ENCODE results near the gene ZNRF3.

DNA sequence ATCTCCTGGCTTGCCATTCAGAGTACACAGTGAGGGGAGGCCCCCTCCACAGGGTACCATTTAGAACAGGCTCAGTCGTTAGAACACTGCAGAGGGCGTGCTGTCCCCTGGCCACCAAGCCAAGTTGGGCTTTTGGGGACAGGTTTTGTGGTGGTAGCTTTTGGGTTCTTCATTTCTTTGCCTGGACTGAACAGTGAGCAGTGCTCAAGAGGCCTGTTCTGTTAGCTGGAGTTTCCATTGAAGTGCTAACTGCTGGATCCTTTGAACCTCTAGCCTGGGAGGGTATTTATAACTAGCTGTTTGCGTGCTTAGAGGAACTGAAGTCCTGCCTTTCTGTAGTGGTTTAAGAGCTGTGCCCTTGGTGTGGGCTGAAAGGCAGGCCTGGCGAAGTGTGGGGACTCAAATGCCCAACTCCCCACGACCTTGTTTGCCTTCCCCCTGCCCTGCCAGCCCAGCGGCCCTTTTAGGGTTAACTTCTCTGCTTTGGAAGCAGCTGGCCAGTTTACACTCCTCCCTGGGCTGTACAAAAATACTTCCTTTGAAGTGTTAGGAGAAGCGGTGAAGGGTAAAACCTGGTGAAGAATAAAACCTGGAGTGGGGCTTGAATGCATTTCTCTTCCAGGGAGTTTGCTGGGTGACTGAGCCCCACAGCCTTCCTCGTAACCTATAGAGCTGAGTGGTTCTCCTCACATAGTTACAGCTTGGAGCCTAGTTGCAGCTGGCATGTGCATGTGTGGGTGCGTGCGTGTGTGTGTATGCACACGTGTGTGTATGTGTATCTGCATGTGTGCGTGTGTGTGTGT, 34.6 kb downstream of the ZNRF3 start:
- TF ChIP-seq CTCF (optimal IDR thresholded peaks at IDR 0.05 in 1 of 3, IDR thresholded peaks at IDR 0.05 in 1 of 3, conservative IDR thresholded peaks at IDR 0.05 in 1 of 3; ENCODE audit: extremely low read depth in 1 of 3, insufficient read depth in 2 of 3, low read length in 3 of 3) (no peak), EZH2 (IDR thresholded peaks at IDR 0.05; ENCODE audit: low read length) (no peak)
